ENCODE measurements around the gene CEP83. TPM values are rescaled to one million over a fixed set of nuclear protein-coding genes. Genes with fewer than 3 reads are reported as not detected.
A peak's percentile ranks its signal among the peaks of the same experiment; 100 is the strongest.

CEP83 gene
- total and polyA plus RNA-seq, 2 experiments from 2014 or later, result 5.8 to 6.9 TPM

GRCh38 chr12:94338006-94338794, 121.5 kb downstream of the CEP83 start:
- H3K9me2 ChIP-seq (ENCODE audit: insufficient read depth), result no peaks in the 10 kb centered on the region
- H3F3A ChIP-seq (ENCODE audit: insufficient read depth), result no peaks in the 10 kb centered on the region
- no peak overlapping the region for H3K9ac ChIP-seq
- no peak for TF ChIP-seq EZH2phosphoT487 (IDR thresholded peaks at IDR 0.05; ENCODE audit: insufficient read depth, low read depth)
- no peak for TF ChIP-seq EZH2 (IDR thresholded peaks at IDR 0.05; ENCODE audit: insufficient read depth, poor library complexity, severe bottlenecking)
- no peaks in the 10 kb centered on the region for H3K36me3 ChIP-seq (ENCODE audit: low read depth)
- DNase-seq, result no peak
- no peaks in the 10 kb centered on the region for H3K79me2 ChIP-seq (ENCODE audit: insufficient read depth)
- 97 to 98% methylated on average over 4 of the region's 4 CpGs for WGBS, 2 experiments (ENCODE audit: low coverage in 1 of 2, low lambda C conversion rate in 2 of 2, missing lambda C conversion rate in 2 of 2)
- no peak overlapping the region for H3K27ac ChIP-seq
- H2AFZ ChIP-seq, result no peak overlapping the region
- H3K4me2 ChIP-seq (ENCODE audit: unreplicated experiment), result no peak overlapping the region
- H3K4me3 ChIP-seq, result no peak overlapping the region
- H4K20me1 ChIP-seq (ENCODE audit: insufficient read depth), result no peaks in the 10 kb centered on the region
- 0 out of 2 replicates have a peak, but pooled peaks cover 4% of the 10 kb centered on the region for H3K4me1 ChIP-seq (ENCODE audit: insufficient read depth)
- no peaks in the 10 kb centered on the region for H3K27me3 ChIP-seq (replicated peaks; ENCODE audit: insufficient read depth)
- no peaks in the 10 kb centered on the region for H3K9me3 ChIP-seq (ENCODE audit: low read depth)
- in situ Hi-C loops (cut with MboI), result no loop called here

DNA sequence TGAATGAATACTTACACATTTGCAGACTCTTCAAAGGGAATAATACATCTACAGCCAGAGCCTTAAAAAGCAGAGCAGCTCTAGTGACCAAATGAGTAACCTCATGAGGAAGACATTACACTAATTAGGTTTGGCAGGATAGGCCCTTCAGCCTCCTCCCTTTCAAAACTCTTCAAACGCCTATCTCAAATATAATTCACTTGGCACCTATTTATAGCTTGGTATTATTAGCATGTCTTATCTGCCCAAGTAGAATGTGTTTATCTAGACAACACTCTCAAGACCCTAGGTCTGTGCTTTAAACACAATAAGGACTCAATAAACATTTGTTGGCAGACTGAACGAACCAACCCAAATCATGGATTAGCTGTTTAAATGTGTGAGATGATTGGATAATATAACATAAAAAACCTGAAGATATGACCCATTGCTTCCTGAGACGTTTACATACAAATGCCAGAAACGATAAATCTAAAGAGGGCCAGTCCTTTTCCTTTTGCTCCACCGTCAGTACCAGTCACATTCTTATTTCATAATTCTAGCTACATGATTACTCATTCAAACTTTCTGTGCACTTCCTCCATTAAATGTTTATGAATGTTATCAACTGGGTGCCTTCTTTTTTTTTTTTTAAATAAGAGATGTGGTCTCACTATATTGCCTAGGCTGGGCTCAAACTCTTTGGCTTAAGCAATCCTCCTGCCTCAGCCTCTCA, 123.3 kb downstream of the CEP83 start:
- Histone ChIP-seq H3K9ac (no peak overlapping the region), H3K27me3 (replicated peaks; ENCODE audit: insufficient read depth) (no peaks in the 10 kb centered on the region), H4K20me1 (ENCODE audit: insufficient read depth) (no peaks in the 10 kb centered on the region), H3K79me2 (ENCODE audit: insufficient read depth) (no peaks in the 10 kb centered on the region), H3K4me1 (ENCODE audit: insufficient read depth) (0 out of 2 replicates have a peak, but pooled peaks cover 4% of the 10 kb centered on the region), H3K27ac (no peak overlapping the region), H2AFZ (no peak overlapping the region), H3K9me3 (ENCODE audit: low read depth) (no peaks in the 10 kb centered on the region), H3F3A (ENCODE audit: insufficient read depth) (no peaks in the 10 kb centered on the region), H3K36me3 (ENCODE audit: low read depth) (no peaks in the 10 kb centered on the region), H3K4me3 (no peak overlapping the region), H3K4me2 (ENCODE audit: unreplicated experiment) (no peak overlapping the region), H3K9me2 (ENCODE audit: insufficient read depth) (no peaks in the 10 kb centered on the region)
- TF ChIP-seq EZH2phosphoT487 (IDR thresholded peaks at IDR 0.05; ENCODE audit: insufficient read depth, low read depth) (no peak), EZH2 (IDR thresholded peaks at IDR 0.05; ENCODE audit: insufficient read depth, poor library complexity, severe bottlenecking) (no peak)
- DNase-seq, result peak; percentile 42
- WGBS, 2 experiments (ENCODE audit: low coverage in 1 of 2, low lambda C conversion rate in 2 of 2, missing lambda C conversion rate in 2 of 2), result 48 to 51% methylated on average over 5 of the region's 5 CpGs
- in situ Hi-C loops (cut with MboI), result no loop called here

DNA sequence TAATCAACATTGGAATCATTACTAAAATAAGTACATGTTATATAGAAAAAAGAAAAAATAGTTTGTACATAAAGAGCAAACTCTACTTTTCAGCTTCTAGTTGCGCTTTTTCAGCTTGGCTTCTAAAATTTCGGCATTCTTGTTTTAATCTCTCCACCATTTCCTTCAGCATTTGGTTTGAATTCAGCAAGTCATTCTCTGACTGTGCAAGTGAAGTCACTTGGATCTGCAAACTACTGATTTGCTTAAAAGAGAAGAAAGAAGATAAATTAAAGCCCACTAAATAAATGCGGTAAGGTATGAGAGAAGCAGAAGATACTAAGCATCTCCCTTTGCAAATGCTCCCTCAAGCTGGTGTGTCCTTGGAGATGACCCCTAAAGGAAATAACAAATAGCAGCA, 126.3 kb downstream of the CEP83 start:
- WGBS, 2 experiments (ENCODE audit: low coverage in 1 of 2, low lambda C conversion rate in 2 of 2, missing lambda C conversion rate in 2 of 2), result 96 to 100% methylated on average over 3 of the region's 3 CpGs
- no peak for DNase-seq
- Histone ChIP-seq H3K9me3 (ENCODE audit: low read depth) (no peaks in the 10 kb centered on the region), H4K20me1 (ENCODE audit: insufficient read depth) (no peaks in the 10 kb centered on the region), H3K27ac (no peak overlapping the region), H3K9ac (no peak overlapping the region), H3K27me3 (replicated peaks; ENCODE audit: insufficient read depth) (no peaks in the 10 kb centered on the region), H3K79me2 (ENCODE audit: insufficient read depth) (no peaks in the 10 kb centered on the region), H3F3A (ENCODE audit: insufficient read depth) (no peaks in the 10 kb centered on the region), H3K4me1 (ENCODE audit: insufficient read depth) (0 out of 2 replicates have a peak, but pooled peaks cover 4% of the 10 kb centered on the region), H3K4me2 (ENCODE audit: unreplicated experiment) (no peak overlapping the region), H3K9me2 (ENCODE audit: insufficient read depth) (no peaks in the 10 kb centered on the region), H2AFZ (no peak overlapping the region), H3K4me3 (no peak overlapping the region), H3K36me3 (ENCODE audit: low read depth) (no peaks in the 10 kb centered on the region)
- TF ChIP-seq EZH2phosphoT487 (IDR thresholded peaks at IDR 0.05; ENCODE audit: insufficient read depth, low read depth) (no peak), EZH2 (IDR thresholded peaks at IDR 0.05; ENCODE audit: insufficient read depth, poor library complexity, severe bottlenecking) (no peak)
- in situ Hi-C loops (cut with MboI), result no loop called here

DNA sequence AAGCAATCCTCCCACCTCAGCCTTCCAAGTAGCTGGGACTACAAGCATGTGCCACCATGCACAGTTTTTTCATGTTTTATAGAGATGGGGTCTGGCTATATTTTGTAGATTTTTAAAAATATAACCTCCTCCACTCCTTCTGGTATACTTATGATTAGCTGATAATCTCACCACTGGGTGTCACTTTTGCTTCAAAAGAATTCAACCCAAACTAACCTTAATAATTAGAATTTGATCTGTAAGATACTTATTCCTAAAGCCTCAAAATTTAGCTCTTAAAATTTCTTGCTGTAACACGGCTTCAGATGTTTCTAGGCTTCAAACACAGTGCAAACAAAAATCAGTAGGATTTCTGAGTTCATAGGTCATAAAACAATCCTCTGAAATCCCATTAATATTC, 130.3 kb downstream of the CEP83 start:
- H3K79me2 ChIP-seq (ENCODE audit: insufficient read depth), result no peaks in the 10 kb centered on the region
- 100% methylated on average over 1 of the region's 1 CpG for WGBS, 2 experiments (ENCODE audit: low coverage in 1 of 2, low lambda C conversion rate in 2 of 2, missing lambda C conversion rate in 2 of 2)
- no peak overlapping the region for H3K4me3 ChIP-seq
- TF ChIP-seq EZH2phosphoT487 (IDR thresholded peaks at IDR 0.05; ENCODE audit: insufficient read depth, low read depth) (no peak), EZH2 (IDR thresholded peaks at IDR 0.05; ENCODE audit: insufficient read depth, poor library complexity, severe bottlenecking) (no peak)
- no peak for DNase-seq
- H2AFZ ChIP-seq, result no peak overlapping the region
- H3K27me3 ChIP-seq (replicated peaks; ENCODE audit: insufficient read depth), result no peaks in the 10 kb centered on the region
- H3F3A ChIP-seq (ENCODE audit: insufficient read depth), result peaks cover 24% of the 10 kb centered on the region
- no peaks in the 10 kb centered on the region for H3K9me3 ChIP-seq (ENCODE audit: low read depth)
- no peak overlapping the region for H3K9ac ChIP-seq
- H3K9me2 ChIP-seq (ENCODE audit: insufficient read depth), result no peaks in the 10 kb centered on the region
- H3K4me2 ChIP-seq (ENCODE audit: unreplicated experiment), result no peak overlapping the region
- in situ Hi-C loops (cut with MboI), result no loop called here
- no peaks in the 10 kb centered on the region for H3K36me3 ChIP-seq (ENCODE audit: low read depth)
- H4K20me1 ChIP-seq (ENCODE audit: insufficient read depth), result no peaks in the 10 kb centered on the region
- no peak overlapping the region for H3K27ac ChIP-seq
- H3K4me1 ChIP-seq (ENCODE audit: insufficient read depth), result peaks cover 19% of the 10 kb centered on the region
